A549 (cell line): ENCODE data around the gene DCTD.

Experiments
- CEBPB ChIP-seq, 2 experiments: fragments of >200 bp in 1 of 2; sonication (Bioruptor Twin) in 1 of 2; formaldehyde crosslinking in 1 of 2; IDR thresholded peaks; 2 replicates each; pipeline ENCODE4 v1.6.1; 2012 to 2016
- CTCF ChIP-seq: fragments of >200 bp; sonication (Bioruptor Twin); formaldehyde crosslinking; IDR thresholded peaks from 3 replicates; pipeline ENCODE4 v1.5.1; 2016
- JUNB ChIP-seq: fragments of >200 bp; sonication (Bioruptor Twin); formaldehyde crosslinking; IDR thresholded peaks from 2 replicates; pipeline ENCODE4 v1.6.1; 2016
- KDM1A ChIP-seq: fragments of 200-600 bp; sonication (generic); IDR thresholded peaks from 2 replicates; pipeline ENCODE4 v1.6.1; 2016; ENCODE audit warnings: low read depth, mild to moderate bottlenecking
- MAZ ChIP-seq: fragments of 150-350 bp; IDR thresholded peaks from 2 replicates; pipeline ENCODE4 v1.6.1; 2014; ENCODE audit warnings: antibody characterized with exemption, low read depth, low read length, borderline replicate concordance
- NFE2L2 ChIP-seq: fragments of 150-350 bp; conservative IDR thresholded peaks from 2 replicates; pipeline ENCODE4 v1.6.1; 2014; ENCODE audit warnings: low read length
- NPAS2 ChIP-seq: fragments of 250-450 bp; sonication (Bioruptor Pico); IDR thresholded peaks from 2 replicates; pipeline ENCODE4 v1.8.0; 2022; ENCODE audit warnings: mild to moderate bottlenecking, moderate library complexity, borderline replicate concordance
- POLR2A ChIP-seq: IDR thresholded peaks from 2 replicates; pipeline ENCODE4 v1.6.1; 2012; ENCODE audit warnings: mild to moderate bottlenecking, low read length
- RAD21 ChIP-seq, 2 experiments: fragments of >200 bp in 1 of 2; sonication (Bioruptor Twin) in 1 of 2; formaldehyde crosslinking in 1 of 2; IDR thresholded peaks in 1 of 2; conservative IDR thresholded peaks in 1 of 2; 2 replicates in 1 of 2; 3 replicates in 1 of 2; pipeline ENCODE4 v1.6.1; 2012 to 2018; ENCODE audit warnings: inconsistent platforms in 1 of 2
- SREBF2 ChIP-seq: fragments of 450-650 bp; IDR thresholded peaks from 2 replicates; pipeline ENCODE4 v1.6.1; 2014; ENCODE audit warnings: mild to moderate bottlenecking, moderate library complexity
- ZFP36 ChIP-seq: fragments of 450-650 bp; IDR thresholded peaks from 2 replicates; pipeline ENCODE4 v1.6.1; 2014; ENCODE audit warnings: borderline replicate concordance; ENCODE audit not compliant: partially characterized antibody

- TF ChIP-seq POLR2A = no peak
- no peak for TF ChIP-seq CTCF
- TF ChIP-seq KDM1A = no peak
- no peak for TF ChIP-seq NFE2L2
- no peak for TF ChIP-seq NPAS2 (CRISPR knock-in tag)
- no peak for TF ChIP-seq JUNB
- no peak for TF ChIP-seq SREBF2
- TF ChIP-seq RAD21 (conservative IDR thresholded peaks at IDR 0.05 in 1 of 2, IDR thresholded peaks at IDR 0.05 in 1 of 2) = no peak
- no peak for TF ChIP-seq CEBPB (IDR thresholded peaks at IDR 0.05)
- TF ChIP-seq ZFP36 = no peak
- TF ChIP-seq MAZ = no peak
Observed at GRCh38 chr4:182895791-182896292, 21.3 kb downstream of the DCTD start.
